Right atrium auricular region (tissue), 2 donors: ENCODE measurements around the gene CABP5. TPM values are rescaled to one million over a fixed set of nuclear protein-coding genes. Genes with fewer than 3 reads are reported as not detected.

Source experiments
- DNase-seq: peaks from one replicate; pipeline ENCODE4 v3.0.0-alpha.2; 2019; ENCODE audit warnings: low spot score
- H3K27ac ChIP-seq, 2 donors: fragments of 200-600 bp; sonication (generic); 1 replicate in 1 of 2; 2 replicates in 1 of 2; pipeline ENCODE4 v1.5.1; 2016 to 2019
- H3K27me3 ChIP-seq, 2 donors: fragments of 200-600 bp; sonication (generic); one replicate each; pipeline versions ENCODE4 v1.5.1 to v1.6.0; 2017 to 2019
- H3K36me3 ChIP-seq: fragments of 200-600 bp; sonication (generic); one replicate; pipeline ENCODE4 v1.5.1; 2016
- H3K4me1 ChIP-seq, 2 donors: fragments of 200-600 bp; sonication (generic); one replicate each; pipeline versions ENCODE4 v1.5.1 to v1.6.0; 2017 to 2019
- H3K4me3 ChIP-seq, 2 donors: fragments of 200-600 bp; sonication (generic); 1 replicate in 1 of 2; 2 replicates in 1 of 2; pipeline ENCODE4 v1.5.1; 2017 to 2019; ENCODE audit warnings: mild to moderate bottlenecking in 1 of 2, moderate library complexity in 1 of 2
- H3K9me3 ChIP-seq, 2 donors: fragments of 200-600 bp; sonication (generic); one replicate each; pipeline ENCODE4 v1.5.1; 2019
- total RNA-seq, 2 donors: library from RNA; depleted of rRNA; stranded (reverse); fragments of >200 nt; gene quantifications; one replicate each; pipeline ENCODE4 v1.1.0, GENCODE V29; 2016
- TF ChIP-seq, protein P1 (sequence below), 2 donors: fragments of 200-600 bp; sonication (generic); IDR thresholded peaks; one replicate each; pipeline ENCODE4 v1.5.1; 2019; ENCODE audit warnings: antibody characterized with exemption in 2 of 2

Gene CABP5
- total RNA-seq, 2 donors from 2014 or later: not detected

DNA sequence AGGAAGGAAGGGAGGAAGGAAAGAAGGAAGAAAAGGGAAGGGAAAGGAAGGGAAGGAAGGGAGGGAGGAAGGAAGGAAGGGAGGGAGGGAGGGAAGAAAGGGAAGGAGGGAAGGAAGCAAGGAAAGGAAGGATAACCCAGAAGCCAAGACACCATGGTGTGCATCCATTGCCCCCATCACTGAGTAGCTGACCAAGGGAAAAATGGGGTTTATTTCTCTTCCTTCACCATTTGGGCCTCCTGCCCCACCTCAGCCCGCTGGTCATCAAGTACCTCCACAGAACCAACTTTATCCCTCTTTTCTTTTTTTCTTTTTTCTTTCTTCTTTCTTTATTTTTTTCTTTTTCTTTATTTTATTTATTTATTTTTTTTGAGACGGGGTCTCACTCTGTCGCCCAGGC, 20.4 kb downstream of the CABP5 start:
- Histone ChIP-seq H3K9me3 (no peaks in the 10 kb centered on the region), H3K4me3 (no peak overlapping the region), H3K27me3 (no peaks in the 10 kb centered on the region), H3K36me3 (no peaks in the 10 kb centered on the region), H3K4me1 (no peaks in the 10 kb centered on the region), H3K27ac (no peak overlapping the region)
- DNase-seq: no peak
- TF ChIP-seq, protein P1, sequence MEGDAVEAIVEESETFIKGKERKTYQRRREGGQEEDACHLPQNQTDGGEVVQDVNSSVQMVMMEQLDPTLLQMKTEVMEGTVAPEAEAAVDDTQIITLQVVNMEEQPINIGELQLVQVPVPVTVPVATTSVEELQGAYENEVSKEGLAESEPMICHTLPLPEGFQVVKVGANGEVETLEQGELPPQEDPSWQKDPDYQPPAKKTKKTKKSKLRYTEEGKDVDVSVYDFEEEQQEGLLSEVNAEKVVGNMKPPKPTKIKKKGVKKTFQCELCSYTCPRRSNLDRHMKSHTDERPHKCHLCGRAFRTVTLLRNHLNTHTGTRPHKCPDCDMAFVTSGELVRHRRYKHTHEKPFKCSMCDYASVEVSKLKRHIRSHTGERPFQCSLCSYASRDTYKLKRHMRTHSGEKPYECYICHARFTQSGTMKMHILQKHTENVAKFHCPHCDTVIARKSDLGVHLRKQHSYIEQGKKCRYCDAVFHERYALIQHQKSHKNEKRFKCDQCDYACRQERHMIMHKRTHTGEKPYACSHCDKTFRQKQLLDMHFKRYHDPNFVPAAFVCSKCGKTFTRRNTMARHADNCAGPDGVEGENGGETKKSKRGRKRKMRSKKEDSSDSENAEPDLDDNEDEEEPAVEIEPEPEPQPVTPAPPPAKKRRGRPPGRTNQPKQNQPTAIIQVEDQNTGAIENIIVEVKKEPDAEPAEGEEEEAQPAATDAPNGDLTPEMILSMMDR (IDR thresholded peaks at IDR 0.05): no peak

DNA sequence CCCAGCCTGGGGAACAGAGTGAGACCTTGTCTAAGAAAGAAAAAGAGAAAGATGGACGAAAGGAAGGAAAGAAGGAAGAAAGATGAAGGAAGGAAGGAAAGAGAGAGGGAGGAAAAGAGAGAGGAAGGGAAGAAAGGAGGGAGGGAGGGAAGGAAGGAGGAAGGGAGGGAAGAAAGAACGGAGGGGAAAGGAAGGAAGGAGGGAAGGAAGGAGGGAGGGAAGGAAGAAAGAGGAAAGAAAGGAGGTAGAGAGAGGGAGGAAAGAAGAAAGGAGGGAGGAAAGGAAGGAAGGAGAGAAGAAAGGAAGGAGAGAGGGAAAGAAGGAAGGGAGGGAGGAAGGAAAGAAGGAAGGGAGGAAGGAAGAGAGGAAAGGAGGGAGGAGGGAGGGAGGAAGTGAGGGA, 20.9 kb downstream of the CABP5 start:
- H3K27me3 ChIP-seq: no peaks in the 10 kb centered on the region
- no peak overlapping the region for H3K27ac ChIP-seq
- H3K4me1 ChIP-seq: no peaks in the 10 kb centered on the region
- H3K4me3 ChIP-seq: no peak overlapping the region
- TF ChIP-seq, protein P1 (IDR thresholded peaks at IDR 0.05): no peak
- H3K9me3 ChIP-seq: no peaks in the 10 kb centered on the region
- no peaks in the 10 kb centered on the region for H3K36me3 ChIP-seq
- DNase-seq: no peak

DNA sequence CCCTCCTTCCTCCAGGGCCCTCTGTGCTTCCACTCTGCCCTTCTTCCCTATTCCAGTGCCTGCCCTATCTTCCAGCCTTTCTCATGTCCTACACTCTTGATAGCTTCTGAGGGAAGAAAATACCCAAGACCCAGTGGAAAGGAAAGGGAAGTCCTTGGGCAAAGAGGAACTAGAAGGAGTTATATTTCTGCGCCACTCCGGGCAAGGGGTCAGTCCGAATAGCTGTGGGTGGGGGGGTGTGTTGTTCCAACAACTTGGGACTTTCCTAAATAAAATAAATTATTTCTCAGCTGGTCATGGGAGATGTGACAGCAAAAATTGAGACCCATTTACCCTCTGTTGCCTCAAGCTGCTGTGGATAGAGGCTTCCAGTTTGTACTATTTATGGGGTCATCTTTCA, 23.2 kb downstream of the CABP5 start:
- Histone ChIP-seq H3K27ac (no peak overlapping the region), H3K27me3 (no peaks in the 10 kb centered on the region), H3K4me1 (no peaks in the 10 kb centered on the region), H3K9me3 (no peaks in the 10 kb centered on the region), H3K4me3 (no peak overlapping the region), H3K36me3 (no peaks in the 10 kb centered on the region)
- no peak for DNase-seq
- TF ChIP-seq, protein P1 (IDR thresholded peaks at IDR 0.05): no peak

DNA sequence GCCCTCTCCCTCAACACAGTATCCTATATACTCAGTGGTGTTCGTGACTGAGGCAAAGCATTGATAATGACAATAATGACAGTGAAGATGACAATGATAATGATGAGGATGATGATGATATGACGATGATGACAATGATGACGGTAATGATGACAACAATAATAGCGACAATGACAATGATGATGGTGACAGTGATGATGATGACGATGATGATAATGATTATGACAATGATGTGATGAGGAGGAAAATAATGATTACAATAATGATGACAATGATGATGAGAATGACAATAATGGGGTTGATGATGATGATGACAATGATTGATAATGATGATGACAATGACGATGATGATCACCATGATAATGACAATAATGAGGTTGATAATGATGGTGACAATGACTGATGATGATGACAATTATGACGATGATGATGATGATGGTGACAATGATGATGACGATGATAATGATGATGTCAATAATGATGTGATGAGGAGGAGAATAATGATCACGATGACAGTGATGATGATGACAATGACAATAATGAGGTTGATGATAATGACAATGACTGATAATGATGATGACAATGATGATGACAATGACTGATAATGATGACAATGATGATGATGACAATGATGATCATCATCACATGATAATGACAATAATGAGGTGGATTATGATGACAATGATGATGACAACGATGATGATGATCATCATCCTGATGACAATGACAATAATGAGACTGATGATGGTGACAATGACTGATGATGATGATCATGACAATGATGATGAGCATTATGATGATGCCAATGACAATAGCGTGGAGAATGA, 32.7 kb downstream of the CABP5 start:
- no peaks in the 10 kb centered on the region for H3K4me1 ChIP-seq
- DNase-seq: no peak
- no peak overlapping the region for H3K4me3 ChIP-seq
- H3K9me3 ChIP-seq: peaks cover 0 to 5% of the 10 kb centered on the region in 2 donors
- TF ChIP-seq, protein P1 (IDR thresholded peaks at IDR 0.05): no peak
- no peaks in the 10 kb centered on the region for H3K27me3 ChIP-seq
- H3K36me3 ChIP-seq: no peaks in the 10 kb centered on the region
- no peak overlapping the region for H3K27ac ChIP-seq

DNA sequence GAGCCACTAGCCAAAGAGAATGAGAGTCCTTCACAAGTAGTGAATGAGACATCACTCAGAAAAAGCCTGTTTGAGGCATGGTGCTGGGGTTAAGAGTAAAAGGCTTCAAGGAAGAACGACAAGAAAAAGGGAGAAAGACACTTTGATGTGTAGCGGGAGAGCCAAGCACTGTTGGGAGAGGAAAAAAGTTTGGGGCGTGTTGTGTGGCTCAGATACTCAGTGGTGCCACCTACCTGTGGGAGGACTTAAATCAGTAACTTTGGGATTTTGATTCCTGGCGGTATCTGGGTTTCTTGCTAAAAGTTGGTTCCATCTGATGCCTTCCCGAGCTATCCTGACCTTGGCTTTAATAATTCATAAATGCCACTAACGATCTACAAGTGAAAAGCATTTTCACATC, 37.1 kb downstream of the CABP5 start:
- no peak for DNase-seq
- Histone ChIP-seq H3K27ac (no peak overlapping the region), H3K4me1 (no peaks in the 10 kb centered on the region), H3K36me3 (no peaks in the 10 kb centered on the region), H3K27me3 (no peaks in the 10 kb centered on the region), H3K4me3 (no peak overlapping the region), H3K9me3 (peaks cover 0 to 5% of the 10 kb centered on the region in 2 donors)
- TF ChIP-seq, protein P1 (IDR thresholded peaks at IDR 0.05): no peak

DNA sequence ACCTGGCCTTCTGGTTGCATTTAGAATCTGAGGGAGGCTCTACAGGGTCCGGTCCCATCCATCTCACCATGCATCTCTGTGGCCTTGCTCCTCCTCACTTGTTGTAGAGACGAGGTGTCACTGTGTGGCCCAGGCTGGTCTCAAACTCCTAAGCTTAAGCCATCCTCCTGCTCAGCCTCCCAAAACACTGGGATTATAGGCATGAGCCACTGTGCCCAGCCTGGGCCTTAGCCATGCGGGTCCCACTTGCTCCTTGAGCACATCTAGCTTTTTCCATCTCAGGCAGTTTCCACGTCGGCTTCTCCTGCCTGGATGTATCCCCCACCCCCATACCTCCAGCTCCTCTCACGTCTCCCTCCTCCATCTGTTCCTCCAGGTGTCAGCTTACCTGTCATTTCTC, 39.6 kb downstream of the CABP5 start:
- Histone ChIP-seq H3K4me1 (no peaks in the 10 kb centered on the region), H3K27ac (no peak overlapping the region), H3K4me3 (no peak overlapping the region), H3K27me3 (no peaks in the 10 kb centered on the region), H3K36me3 (no peaks in the 10 kb centered on the region), H3K9me3 (peaks cover 0 to 6% of the 10 kb centered on the region in 2 donors)
- DNase-seq: no peak
- TF ChIP-seq, protein P1 (IDR thresholded peaks at IDR 0.05): no peak
